Glomerular visceral epithelial cell (primary cell): ENCODE data around the gene APMAP.

Experiments
- DNase-seq: peaks from one replicate; pipeline ENCODE4 v3.0.0-alpha.2; 2016; ENCODE audit errors: extremely low spot score

Gene APMAP

GRCh38 chr20:24992487-24993205 lies at the start of gene APMAP:
Gene APMAP, minus strand, starts transcription at chr20:24992751. Its CDS starts 63 bp downstream, at chr20:24992688.
- peak; percentile 94 for DNase-seq

- no peak for DNase-seq
Observed at GRCh38 chr20:25041813-25042530, 49.4 kb upstream of the APMAP start.

- DNase-seq = no peak
Observed at GRCh38 chr20:25040438-25040831, 47.9 kb upstream of the APMAP start.

GRCh38 chr20:25039697-25040437 lies 47.3 kb upstream of the APMAP start:
- DNase-seq = peak; percentile 25

GRCh38 chr20:25038591-25039015 lies 46.1 kb upstream of the APMAP start:
- no peak for DNase-seq

GRCh38 chr20:25038103-25038410 lies 45.5 kb upstream of the APMAP start:
- DNase-seq = peak; percentile 15

- DNase-seq = no peak
Observed at GRCh38 chr20:25037288-25038102, 44.9 kb upstream of the APMAP start.

GRCh38 chr20:25036331-25036936 lies 43.9 kb upstream of the APMAP start:
- no peak for DNase-seq

- no peak for DNase-seq
Observed at GRCh38 chr20:25035921-25036320, 43.4 kb upstream of the APMAP start.

- DNase-seq = no peak
Observed at GRCh38 chr20:25033924-25034300, 41.4 kb upstream of the APMAP start.

GRCh38 chr20:25033265-25033923 lies 40.8 kb upstream of the APMAP start:
- no peak for DNase-seq

- DNase-seq = no peak
Observed at GRCh38 chr20:25032478-25033264, 40.1 kb upstream of the APMAP start.

GRCh38 chr20:25032065-25032477 lies 39.5 kb upstream of the APMAP start:
- no peak for DNase-seq

- DNase-seq = no peak
Observed at GRCh38 chr20:25031241-25031640, 38.7 kb upstream of the APMAP start.

- DNase-seq = no peak
Observed at GRCh38 chr20:25030649-25031207, 38.2 kb upstream of the APMAP start.

- DNase-seq = no peak
Observed at GRCh38 chr20:25030007-25030648, 37.6 kb upstream of the APMAP start.

GRCh38 chr20:25025986-25026605 lies 33.5 kb upstream of the APMAP start:
- DNase-seq = no peak

GRCh38 chr20:25025091-25025861 lies 32.7 kb upstream of the APMAP start:
- DNase-seq = no peak
